Ovary (tissue), 3 donors: ENCODE results near the gene P2RY6.

ENCODE experiments used
- CTCF ChIP-seq, 3 donors: fragments of 450-650 bp in 2 of 3; fragments of 200-600 bp in 1 of 3; IDR thresholded peaks; one replicate each; pipeline versions ENCODE4 v1.5.1 to v1.8.0; 2016 to 2022; ENCODE audit warnings: antibody characterized with exemption in 3 of 3, mild to moderate bottlenecking in 1 of 3
- EP300 ChIP-seq: sonication (generic); formaldehyde crosslinking; IDR thresholded peaks from one replicate; pipeline ENCODE4 v1.6.1; 2017; ENCODE audit warnings: antibody characterized with exemption
- POLR2A ChIP-seq: fragments of 450-650 bp; IDR thresholded peaks from one replicate; pipeline ENCODE4 v1.6.1; 2017; ENCODE audit warnings: antibody characterized with exemption, mild to moderate bottlenecking, moderate library complexity
- donor health status: DM: no; HTN: no; CAD: no.

DNA sequence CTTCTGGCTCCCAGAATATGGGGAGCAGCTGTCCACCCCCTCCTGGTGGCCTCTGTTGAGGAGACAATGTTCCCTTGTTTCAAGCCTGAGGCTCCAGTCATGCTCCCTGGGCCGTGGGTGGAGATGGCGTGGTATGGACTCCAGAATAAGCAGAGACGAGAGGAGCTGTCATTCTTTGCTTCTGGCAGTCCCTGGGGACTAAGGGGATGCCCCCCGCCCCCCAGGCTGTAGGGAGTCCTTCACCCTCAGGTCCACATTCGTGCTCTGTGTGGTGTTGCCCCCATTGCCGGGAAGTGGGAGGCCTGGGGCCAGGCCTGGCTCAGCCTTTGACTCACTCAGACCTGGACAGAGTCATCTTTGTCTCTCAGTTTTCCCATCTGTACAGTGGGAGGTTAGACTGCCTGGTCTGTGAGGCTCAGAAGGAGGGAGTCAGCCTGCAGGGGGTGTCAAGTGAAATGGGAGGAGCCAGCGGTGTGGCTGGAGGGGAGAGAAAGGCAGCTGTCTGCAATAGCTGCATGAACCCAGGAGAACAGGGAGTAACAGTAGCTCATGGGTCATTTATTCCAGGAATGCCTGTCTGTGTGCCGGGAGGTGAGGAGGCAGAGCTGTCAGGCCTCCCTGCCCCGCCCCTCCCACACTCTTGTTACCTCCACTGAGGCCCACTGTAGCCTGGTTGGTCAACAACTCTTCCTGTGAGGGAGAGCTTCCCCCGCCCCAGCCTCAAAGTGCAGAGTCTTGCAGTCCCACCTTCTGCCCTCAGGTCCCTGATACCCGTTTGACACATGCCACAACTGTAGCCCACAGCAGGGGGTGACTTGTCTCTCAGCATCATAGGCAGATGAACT is 42.2 kb downstream of the P2RY6 start:
- no peak for TF ChIP-seq POLR2A
- no peak for TF ChIP-seq CTCF (IDR thresholded peaks at IDR 0.05)
- no peak for TF ChIP-seq EP300
